IPS-NIHi7 (cell line): ENCODE results near the gene TMEM132E.
"Not testable (repeated sequence)": the region's sequence is repeated elsewhere in the genome, so short reads cannot be mapped to it uniquely, and the experiment has no call there.

Experiments
- DNase-seq: peaks from one replicate; pipeline ENCODE4 v3.0.0; 2012; ENCODE audit warnings: mixed read lengths; ENCODE audit errors: extremely low spot score

Gene TMEM132E

GRCh38 chr17:34579017-34579946 lies at the start of gene TMEM132E:
Gene TMEM132E, plus strand, starts transcription at chr17:34579582. Its CDS starts 1,495 bp downstream, at chr17:34581077.
- peak; percentile 52 for DNase-seq

GRCh38 chr17:34530918-34531317 lies 48.5 kb upstream of the TMEM132E start:
- DNase-seq: no peak

GRCh38 chr17:34532281-34533065 lies 46.9 kb upstream of the TMEM132E start:
- DNase-seq: no peak

GRCh38 chr17:34533806-34534527 lies 45.4 kb upstream of the TMEM132E start:
- no peak for DNase-seq

GRCh38 chr17:34537445-34537844 lies 41.9 kb upstream of the TMEM132E start:
- DNase-seq: no peak

GRCh38 chr17:34538582-34538981 lies 40.8 kb upstream of the TMEM132E start:
- DNase-seq: not testable (repeated sequence)

GRCh38 chr17:34539881-34540280 lies 39.5 kb upstream of the TMEM132E start:
- no peak for DNase-seq

GRCh38 chr17:34542700-34543336 lies 36.6 kb upstream of the TMEM132E start:
- peak; percentile 54 for DNase-seq

- peak; percentile 30 for DNase-seq
Measured at GRCh38 chr17:34547453-34548063, 31.8 kb upstream of the TMEM132E start.

GRCh38 chr17:34549966-34550365 lies 29.4 kb upstream of the TMEM132E start:
- no peak for DNase-seq

- DNase-seq: no peak
Measured at GRCh38 chr17:34553907-34554306, 25.5 kb upstream of the TMEM132E start.

- DNase-seq: peak; percentile 84
Measured at GRCh38 chr17:34556384-34556783, 23.0 kb upstream of the TMEM132E start.

GRCh38 chr17:34556931-34557330 lies 22.5 kb upstream of the TMEM132E start:
- DNase-seq: no peak

- no peak for DNase-seq
Measured at GRCh38 chr17:34561328-34561727, 18.1 kb upstream of the TMEM132E start.

- peak; percentile 70 for DNase-seq
Measured at GRCh38 chr17:34562387-34562786, 17.0 kb upstream of the TMEM132E start.

- DNase-seq: no peak
Measured at GRCh38 chr17:34565713-34566112, 13.7 kb upstream of the TMEM132E start.

- no peak for DNase-seq
Measured at GRCh38 chr17:34566201-34566600, 13.2 kb upstream of the TMEM132E start.

GRCh38 chr17:34566873-34567272 lies 12.5 kb upstream of the TMEM132E start:
- DNase-seq: no peak

GRCh38 chr17:34567691-34568465 lies 11.5 kb upstream of the TMEM132E start:
- DNase-seq: peak; percentile 49

GRCh38 chr17:34568953-34569352 lies 10.4 kb upstream of the TMEM132E start:
- DNase-seq: no peak
